HL-60 (cell line): Measurements from ENCODE around the gene SLC6A13.

Experiments used
- CTCF ChIP-seq: IDR thresholded peaks from one replicate; pipeline ENCODE4 v1.5.1; 2011; ENCODE audit warnings: low read length, control low read depth, inconsistent platforms; ENCODE audit not compliant: insufficient read depth
- GABPA ChIP-seq: IDR thresholded peaks from 2 replicates; pipeline ENCODE4 v1.6.1; 2012; ENCODE audit warnings: low read depth
- REST ChIP-seq: IDR thresholded peaks from 2 replicates; pipeline ENCODE4 v1.6.1; 2012; ENCODE audit warnings: low read depth; ENCODE audit not compliant: insufficient replicate concordance
- SPI1 ChIP-seq: IDR thresholded peaks from 2 replicates; pipeline ENCODE4 v1.6.1; 2012; ENCODE audit warnings: low read depth, mild to moderate bottlenecking, borderline replicate concordance

GRCh38 chr12:238736-239398, 23.8 kb downstream of the SLC6A13 start:
- TF ChIP-seq CTCF (no peak), REST (no peak), SPI1 (no peak), GABPA (no peak)
